Heart left ventricle (tissue), 13 donors: ENCODE results near the gene PAMR1.

Source experiments
- CTCF ChIP-seq, 12 donors: fragments of 200-600 bp; sonication (generic) in 4 of 12; IDR thresholded peaks; one replicate each; pipeline versions ENCODE4 v1.5.0 to v1.8.0; 2018 to 2022; ENCODE audit warnings: antibody characterized with exemption in 12 of 12, mild to moderate bottlenecking in 5 of 12
- POLR2A ChIP-seq, 2 donors: fragments of 450-650 bp; IDR thresholded peaks; one replicate each; pipeline ENCODE4 v1.6.1; 2017; ENCODE audit warnings: antibody characterized with exemption in 2 of 2, mild to moderate bottlenecking in 2 of 2, moderate library complexity in 2 of 2
- donor health status: ischemic (EF 13 %, LVEDD 7.1; RV severe dilation, severe dysfunction).
- donor health status: DM: no; HTN: yes; CAD: no.
- donor health status: DM: no; HTN: no; CAD: no.
- donor health status: ischemic (EF 25% LVEDD 6.9; RV normal size, moderate dysfunction).
- donor health status: ischemic (EF 25% LVEDD 5.7; RV mildly dilated, moderate dysfunction).
- donor health status: ischemic (EF 35%, LVEDD 5.7; RV mildly dilated, moderate dysfunction).
- donor health status: nonischemic (EF 11% LVEDD 7.7; RV severe dilation, severe dysfunction).
- donor health status: DM: yes; HTN: yes; CAD: no.
- donor health status: PGD.
- donor health status: ischemic (EF 29% LVEDD 5.4; RV normal size, mild dysfunction).
- donor health status: nonischemic (EF 23%, LVEDD 6.1; RV moderate dilation, normal function).

GRCh38 chr11:35529971-35530495, 4.6 kb upstream of the PAMR1 start:
- no peak for TF ChIP-seq CTCF (IDR thresholded peaks at IDR 0.05)
- no peak for TF ChIP-seq POLR2A (IDR thresholded peaks at IDR 0.05)
